GM10266 (cell line): Measurements from ENCODE around the gene SMC4.

ENCODE experiments used
- DNase-seq: peaks from one replicate; pipeline ENCODE4 v3.0.0; 2012; ENCODE audit errors: extremely low spot score
- TF ChIP-seq, protein P1 (sequence below): IDR thresholded peaks from 2 replicates; pipeline ENCODE4 v1.5.1; 2012; ENCODE audit warnings: mild to moderate bottlenecking, low read depth; ENCODE audit not compliant: control insufficient read depth, insufficient read depth; ENCODE audit errors: missing control alignments

Gene SMC4

GRCh38 chr3:160454995-160455394 lies 55.5 kb downstream of the SMC4 start:
- TF ChIP-seq, protein P1, sequence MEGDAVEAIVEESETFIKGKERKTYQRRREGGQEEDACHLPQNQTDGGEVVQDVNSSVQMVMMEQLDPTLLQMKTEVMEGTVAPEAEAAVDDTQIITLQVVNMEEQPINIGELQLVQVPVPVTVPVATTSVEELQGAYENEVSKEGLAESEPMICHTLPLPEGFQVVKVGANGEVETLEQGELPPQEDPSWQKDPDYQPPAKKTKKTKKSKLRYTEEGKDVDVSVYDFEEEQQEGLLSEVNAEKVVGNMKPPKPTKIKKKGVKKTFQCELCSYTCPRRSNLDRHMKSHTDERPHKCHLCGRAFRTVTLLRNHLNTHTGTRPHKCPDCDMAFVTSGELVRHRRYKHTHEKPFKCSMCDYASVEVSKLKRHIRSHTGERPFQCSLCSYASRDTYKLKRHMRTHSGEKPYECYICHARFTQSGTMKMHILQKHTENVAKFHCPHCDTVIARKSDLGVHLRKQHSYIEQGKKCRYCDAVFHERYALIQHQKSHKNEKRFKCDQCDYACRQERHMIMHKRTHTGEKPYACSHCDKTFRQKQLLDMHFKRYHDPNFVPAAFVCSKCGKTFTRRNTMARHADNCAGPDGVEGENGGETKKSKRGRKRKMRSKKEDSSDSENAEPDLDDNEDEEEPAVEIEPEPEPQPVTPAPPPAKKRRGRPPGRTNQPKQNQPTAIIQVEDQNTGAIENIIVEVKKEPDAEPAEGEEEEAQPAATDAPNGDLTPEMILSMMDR, result no peak
- no peak for DNase-seq

DNA sequence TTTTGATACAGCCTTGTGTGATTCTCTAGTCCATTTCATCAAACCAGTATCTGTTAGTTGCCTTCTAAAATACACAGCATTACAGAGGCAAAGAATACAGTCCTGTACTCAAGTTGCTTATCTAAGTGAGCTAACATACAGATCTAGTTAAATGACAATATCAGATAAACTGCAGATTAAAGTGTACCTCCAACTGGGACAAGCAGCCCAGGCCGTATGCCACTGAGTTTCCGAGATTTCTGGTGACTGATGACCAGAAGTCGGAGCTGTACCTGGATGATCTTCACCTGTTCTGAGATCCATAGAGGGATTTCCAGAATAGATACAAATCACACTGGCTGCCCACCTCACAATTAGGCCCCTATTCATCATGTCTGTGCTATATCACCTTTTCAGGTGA lies 56.4 kb downstream of the SMC4 start:
- TF ChIP-seq, protein P1, result no peak
- DNase-seq, result no peak

DNA sequence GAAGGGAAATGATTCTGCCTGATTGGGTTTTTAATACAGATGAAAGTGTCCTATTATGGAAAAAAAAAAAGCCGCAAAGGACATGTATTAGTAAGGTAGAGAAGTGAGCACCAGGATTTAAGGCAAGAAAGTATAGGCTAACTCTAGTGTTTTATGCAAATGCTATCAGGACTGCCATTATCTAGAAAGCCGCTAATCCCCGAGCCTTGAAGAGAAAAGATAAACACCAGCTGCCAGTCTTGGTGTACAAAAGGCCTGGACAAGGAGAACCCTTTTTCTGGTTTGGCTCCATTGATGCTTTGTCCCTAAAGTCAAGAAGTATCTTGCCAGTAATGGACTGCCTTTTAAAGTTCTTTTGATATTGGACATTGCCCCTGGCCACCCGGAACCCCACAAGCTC lies 58.7 kb downstream of the SMC4 start:
- TF ChIP-seq, protein P1, result no peak
- DNase-seq, result no peak

DNA sequence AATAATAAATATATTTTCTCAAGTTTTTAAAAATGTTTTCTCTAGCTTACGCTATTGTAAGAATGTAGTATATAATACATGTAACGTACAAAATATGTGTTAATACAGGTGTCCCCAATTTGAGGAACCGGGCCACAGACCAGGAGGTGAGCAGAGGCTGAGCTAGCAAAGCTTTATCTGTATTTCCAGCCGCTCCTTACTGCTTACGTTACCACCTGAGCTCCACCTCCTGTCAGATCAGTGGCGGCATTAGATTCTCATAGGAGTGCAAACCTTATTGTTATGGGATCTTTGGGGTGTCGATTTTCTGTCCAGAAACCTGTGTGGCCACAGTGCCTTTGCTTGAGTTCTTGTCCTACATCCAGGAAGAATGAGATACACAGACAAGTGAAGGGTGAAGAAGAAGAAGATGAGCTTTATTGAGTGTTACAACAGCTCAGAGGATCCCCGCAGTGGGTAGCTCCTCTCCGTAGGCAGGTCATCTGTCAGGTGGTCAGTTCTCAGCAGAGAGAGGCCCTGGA lies 60.1 kb downstream of the SMC4 start:
- DNase-seq, result no peak
- TF ChIP-seq, protein P1, result no peak

DNA sequence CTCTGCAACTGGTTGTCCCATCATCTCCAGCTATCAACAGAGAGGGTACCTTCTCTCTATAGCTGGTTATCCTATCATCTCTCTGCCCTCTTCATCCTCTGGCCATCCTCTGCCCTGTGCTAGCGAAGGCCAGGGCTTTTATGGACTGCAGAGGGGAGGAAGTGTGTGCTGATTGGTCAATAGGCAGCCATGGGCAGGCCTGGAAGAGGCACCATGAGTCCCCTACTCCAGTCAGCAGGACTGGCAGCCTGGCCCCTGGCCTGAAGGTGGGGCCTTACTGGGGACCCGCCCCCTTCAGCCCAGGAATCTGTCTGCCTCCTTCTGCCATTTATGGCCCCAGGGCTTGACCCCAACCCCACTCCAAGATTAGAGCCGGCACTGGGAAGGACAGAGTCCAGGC lies 60.6 kb downstream of the SMC4 start:
- TF ChIP-seq, protein P1, result no peak
- DNase-seq, result no peak

DNA sequence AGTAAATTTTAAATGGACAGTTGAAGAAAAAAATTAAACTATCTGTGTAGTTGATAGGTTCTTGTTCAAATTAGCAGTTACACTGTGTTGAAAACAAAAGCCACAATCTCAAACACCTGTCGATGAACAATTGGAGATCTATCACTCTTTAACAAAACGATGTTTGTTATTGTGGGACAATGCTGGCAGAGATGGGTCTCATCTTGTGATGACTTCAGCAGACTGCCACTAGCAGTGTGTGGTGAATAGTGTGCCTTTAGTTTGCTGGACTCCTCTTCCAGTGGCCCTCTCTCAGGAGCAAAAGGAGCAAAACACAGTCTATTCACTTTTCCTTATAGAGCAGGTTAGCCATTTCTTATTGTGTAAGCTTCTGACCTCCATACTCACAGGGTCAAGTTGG lies 64.9 kb downstream of the SMC4 start:
- TF ChIP-seq, protein P1, result no peak
- no peak for DNase-seq

DNA sequence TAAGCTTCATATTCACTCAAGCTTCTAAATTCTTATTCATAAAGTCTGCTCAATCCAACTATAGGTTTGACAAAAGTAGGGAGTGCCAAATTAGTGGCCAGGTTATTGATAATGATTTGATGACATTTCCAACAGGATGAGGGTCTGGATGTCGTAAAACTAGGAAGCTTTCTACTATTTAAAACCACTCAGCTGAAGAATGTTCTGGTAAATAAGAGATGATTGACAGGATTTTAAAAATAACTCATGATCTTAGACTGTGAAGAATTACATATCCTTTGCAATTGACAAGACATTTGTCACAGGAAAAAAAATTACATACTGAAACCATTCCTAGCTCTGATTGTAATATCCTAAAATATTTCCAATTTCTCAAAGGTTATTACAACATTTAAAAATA lies 65.5 kb downstream of the SMC4 start:
- no peak for DNase-seq
- TF ChIP-seq, protein P1, result no peak
